ENCODE data around the gene MOSMO. TPM values are rescaled to one million over a fixed set of nuclear protein-coding genes. Genes with fewer than 3 reads are reported as not detected.

Gene MOSMO
- total RNA-seq, 1 donor from 2014 or later: 33.9 TPM

- H3K27me3 ChIP-seq: no peaks in the 10 kb centered on the region
- no peak for TF ChIP-seq POLR2AphosphoS5 (IDR thresholded peaks at IDR 0.05; ENCODE audit: insufficient read depth in 1 of 2, low read depth in 1 of 2)
- TF ChIP-seq CTCF (IDR thresholded peaks at IDR 0.05): no peak
- no peak for TF ChIP-seq POLR2A (IDR thresholded peaks at IDR 0.05)
- H3K9me3 ChIP-seq: no peaks in the 10 kb centered on the region
- intact Hi-C loops (cut with DNase I): no loop called here
- no peak overlapping the region for H3K27ac ChIP-seq
- no peaks in the 10 kb centered on the region for H3K36me3 ChIP-seq
- H3K4me1 ChIP-seq: no peaks in the 10 kb centered on the region
- no peak for DNase-seq (ENCODE audit: extremely low spot score in 2 of 2)
- H3K4me3 ChIP-seq: no peak overlapping the region
Measured at GRCh38 chr16:22063888-22064467, 56.1 kb downstream of the MOSMO start.

- Histone ChIP-seq H3K27me3 (no peaks in the 10 kb centered on the region), H3K4me3 (no peak overlapping the region), H3K4me1 (peaks cover 11% of the 10 kb centered on the region), H3K9me3 (no peaks in the 10 kb centered on the region), H3K36me3 (no peaks in the 10 kb centered on the region), H3K27ac (no peak overlapping the region)
- TF ChIP-seq CTCF (IDR thresholded peaks at IDR 0.05) (no peak), POLR2AphosphoS5 (IDR thresholded peaks at IDR 0.05; ENCODE audit: insufficient read depth in 1 of 2, low read depth in 1 of 2) (peak in 1 of 2 donors; percentile 53)
- no peak for DNase-seq (ENCODE audit: extremely low spot score in 2 of 2)
- intact Hi-C loops (cut with DNase I): no loop called here
Measured at GRCh38 chr16:22065252-22065651, 57.3 kb downstream of the MOSMO start.

- TF ChIP-seq CTCF (IDR thresholded peaks at IDR 0.05) (no peak), POLR2AphosphoS5 (IDR thresholded peaks at IDR 0.05; ENCODE audit: insufficient read depth in 1 of 2, low read depth in 1 of 2) (no peak)
- H3K4me1 ChIP-seq: peaks cover 27% of the 10 kb centered on the region
- no peak overlapping the region for H3K4me3 ChIP-seq
- no peaks in the 10 kb centered on the region for H3K9me3 ChIP-seq
- DNase-seq (ENCODE audit: extremely low spot score in 2 of 2): no peak
- intact Hi-C loops (cut with DNase I): loop anchor here (5.0 kb wide), 1 partner anchor 68 kb away; the partner anchor contains the start of gene PDZD9
- H3K27me3 ChIP-seq: no peaks in the 10 kb centered on the region
- H3K36me3 ChIP-seq: no peaks in the 10 kb centered on the region
- H3K27ac ChIP-seq: peak overlapping the region; percentile 30
Measured at GRCh38 chr16:22070361-22071330, 62.7 kb downstream of the MOSMO start.

- Histone ChIP-seq H3K27me3 (no peaks in the 10 kb centered on the region), H3K36me3 (no peaks in the 10 kb centered on the region), H3K9me3 (no peaks in the 10 kb centered on the region), H3K4me1 (peaks cover 27% of the 10 kb centered on the region), H3K4me3 (no peak overlapping the region), H3K27ac (peak overlapping the region; percentile 30)
- TF ChIP-seq POLR2AphosphoS5 (IDR thresholded peaks at IDR 0.05; ENCODE audit: insufficient read depth in 1 of 2, low read depth in 1 of 2) (no peak), POLR2A (IDR thresholded peaks at IDR 0.05) (no peak), CTCF (IDR thresholded peaks at IDR 0.05) (no peak)
- intact Hi-C loops (cut with DNase I): loop anchor here (5.0 kb wide), 1 partner anchor 69 kb away; the partner anchor contains the start of gene PDZD9
- no peak for DNase-seq (ENCODE audit: extremely low spot score in 2 of 2)
Measured at GRCh38 chr16:22071331-22071910, 63.5 kb downstream of the MOSMO start.

Data from vagina (tissue), 2 donors.